ENCODE data around the gene WNT9B.

GRCh38 chr17:46895171-46895570 is 43.8 kb downstream of the WNT9B start:
- TF ChIP-seq, protein P1, sequence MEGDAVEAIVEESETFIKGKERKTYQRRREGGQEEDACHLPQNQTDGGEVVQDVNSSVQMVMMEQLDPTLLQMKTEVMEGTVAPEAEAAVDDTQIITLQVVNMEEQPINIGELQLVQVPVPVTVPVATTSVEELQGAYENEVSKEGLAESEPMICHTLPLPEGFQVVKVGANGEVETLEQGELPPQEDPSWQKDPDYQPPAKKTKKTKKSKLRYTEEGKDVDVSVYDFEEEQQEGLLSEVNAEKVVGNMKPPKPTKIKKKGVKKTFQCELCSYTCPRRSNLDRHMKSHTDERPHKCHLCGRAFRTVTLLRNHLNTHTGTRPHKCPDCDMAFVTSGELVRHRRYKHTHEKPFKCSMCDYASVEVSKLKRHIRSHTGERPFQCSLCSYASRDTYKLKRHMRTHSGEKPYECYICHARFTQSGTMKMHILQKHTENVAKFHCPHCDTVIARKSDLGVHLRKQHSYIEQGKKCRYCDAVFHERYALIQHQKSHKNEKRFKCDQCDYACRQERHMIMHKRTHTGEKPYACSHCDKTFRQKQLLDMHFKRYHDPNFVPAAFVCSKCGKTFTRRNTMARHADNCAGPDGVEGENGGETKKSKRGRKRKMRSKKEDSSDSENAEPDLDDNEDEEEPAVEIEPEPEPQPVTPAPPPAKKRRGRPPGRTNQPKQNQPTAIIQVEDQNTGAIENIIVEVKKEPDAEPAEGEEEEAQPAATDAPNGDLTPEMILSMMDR (IDR thresholded peaks at IDR 0.05) = no peak
- TF ChIP-seq POLR2A (IDR thresholded peaks at IDR 0.05) (no peak), POLR2AphosphoS5 (IDR thresholded peaks at IDR 0.05) (no peak)
